ENCODE measurements around the gene RAB43.

RAB43 gene

DNA sequence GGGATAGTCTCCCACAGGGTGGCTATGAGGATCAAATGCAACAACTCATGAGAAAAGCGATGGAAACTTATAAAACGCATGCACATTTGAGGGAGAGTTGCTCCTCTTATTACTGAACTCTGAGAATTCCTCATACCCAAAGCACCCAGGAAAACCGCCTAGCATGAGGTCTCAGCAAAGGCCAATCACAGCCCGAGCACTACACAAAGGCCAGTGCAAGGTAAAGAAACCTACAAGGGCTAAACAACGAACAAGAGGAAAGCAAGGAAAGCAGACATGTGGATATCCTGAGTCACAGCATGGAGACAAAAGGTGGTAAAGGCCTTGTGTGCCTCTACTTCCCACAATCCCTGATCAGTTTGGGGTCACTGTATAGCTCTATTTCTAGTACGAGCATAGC lies 7.1 kb downstream of the RAB43 start:
- TF ChIP-seq FOXP2 (optimal IDR thresholded peaks at IDR 0.05; ENCODE audit: borderline replicate concordance, extremely low read depth, extremely low read length, insufficient read depth), result no peak
- no peak for TF ChIP-seq SIN3A (IDR thresholded peaks at IDR 0.05; ENCODE audit: borderline replicate concordance, insufficient read depth, low read length)
- TF ChIP-seq POLR2AphosphoS5 (IDR thresholded peaks at IDR 0.05; ENCODE audit: low read depth, low read length), result no peak
- TF ChIP-seq TAF1 (IDR thresholded peaks at IDR 0.05; ENCODE audit: borderline replicate concordance, insufficient read depth, low read length), result no peak
- TF ChIP-seq, protein P1, sequence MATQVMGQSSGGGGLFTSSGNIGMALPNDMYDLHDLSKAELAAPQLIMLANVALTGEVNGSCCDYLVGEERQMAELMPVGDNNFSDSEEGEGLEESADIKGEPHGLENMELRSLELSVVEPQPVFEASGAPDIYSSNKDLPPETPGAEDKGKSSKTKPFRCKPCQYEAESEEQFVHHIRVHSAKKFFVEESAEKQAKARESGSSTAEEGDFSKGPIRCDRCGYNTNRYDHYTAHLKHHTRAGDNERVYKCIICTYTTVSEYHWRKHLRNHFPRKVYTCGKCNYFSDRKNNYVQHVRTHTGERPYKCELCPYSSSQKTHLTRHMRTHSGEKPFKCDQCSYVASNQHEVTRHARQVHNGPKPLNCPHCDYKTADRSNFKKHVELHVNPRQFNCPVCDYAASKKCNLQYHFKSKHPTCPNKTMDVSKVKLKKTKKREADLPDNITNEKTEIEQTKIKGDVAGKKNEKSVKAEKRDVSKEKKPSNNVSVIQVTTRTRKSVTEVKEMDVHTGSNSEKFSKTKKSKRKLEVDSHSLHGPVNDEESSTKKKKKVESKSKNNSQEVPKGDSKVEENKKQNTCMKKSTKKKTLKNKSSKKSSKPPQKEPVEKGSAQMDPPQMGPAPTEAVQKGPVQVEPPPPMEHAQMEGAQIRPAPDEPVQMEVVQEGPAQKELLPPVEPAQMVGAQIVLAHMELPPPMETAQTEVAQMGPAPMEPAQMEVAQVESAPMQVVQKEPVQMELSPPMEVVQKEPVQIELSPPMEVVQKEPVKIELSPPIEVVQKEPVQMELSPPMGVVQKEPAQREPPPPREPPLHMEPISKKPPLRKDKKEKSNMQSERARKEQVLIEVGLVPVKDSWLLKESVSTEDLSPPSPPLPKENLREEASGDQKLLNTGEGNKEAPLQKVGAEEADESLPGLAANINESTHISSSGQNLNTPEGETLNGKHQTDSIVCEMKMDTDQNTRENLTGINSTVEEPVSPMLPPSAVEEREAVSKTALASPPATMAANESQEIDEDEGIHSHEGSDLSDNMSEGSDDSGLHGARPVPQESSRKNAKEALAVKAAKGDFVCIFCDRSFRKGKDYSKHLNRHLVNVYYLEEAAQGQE (IDR thresholded peaks at IDR 0.05; ENCODE audit: insufficient read depth in 1 of 2, low read depth in 2 of 2, low read length in 2 of 2), result no peak

DNA sequence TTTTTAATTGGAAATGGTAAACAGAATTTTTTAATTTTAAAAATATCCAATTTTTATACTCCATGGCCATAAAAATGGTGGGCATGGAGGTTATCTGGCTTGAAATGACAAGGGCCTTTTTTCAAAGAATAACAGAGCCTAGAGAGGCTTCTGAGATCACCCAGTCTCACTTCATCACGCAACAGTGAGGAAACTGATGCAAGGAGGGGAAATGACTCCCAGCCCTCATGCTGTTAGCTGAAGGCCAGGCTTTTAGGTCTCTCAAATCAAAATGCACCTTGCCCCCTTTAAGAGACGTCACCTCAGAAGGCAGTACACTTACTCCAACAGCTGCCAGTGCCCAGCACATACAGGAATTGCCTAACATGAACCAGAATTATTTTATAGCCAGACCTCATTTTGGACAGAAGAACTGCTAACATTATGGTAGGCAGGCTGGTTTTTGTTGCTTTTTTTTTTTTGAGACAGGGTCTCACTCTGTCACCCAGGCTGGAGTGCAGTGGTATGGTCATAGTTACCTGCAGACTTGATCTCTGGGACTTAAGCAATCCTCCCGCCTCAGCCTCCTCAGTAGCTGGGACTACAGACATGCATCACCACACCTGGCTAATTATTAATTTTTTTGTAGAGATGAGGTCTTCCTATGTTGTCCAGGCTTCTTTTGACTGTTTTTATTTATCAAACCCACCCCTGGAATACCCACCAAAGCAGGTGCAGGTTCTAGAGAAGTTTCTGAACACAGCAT lies 9.1 kb downstream of the RAB43 start:
- TF ChIP-seq SIN3A (IDR thresholded peaks at IDR 0.05; ENCODE audit: borderline replicate concordance, insufficient read depth, low read length) (no peak), FOXP2 (optimal IDR thresholded peaks at IDR 0.05; ENCODE audit: borderline replicate concordance, extremely low read depth, extremely low read length, insufficient read depth) (no peak), POLR2AphosphoS5 (IDR thresholded peaks at IDR 0.05; ENCODE audit: low read depth, low read length) (no peak), TAF1 (IDR thresholded peaks at IDR 0.05; ENCODE audit: borderline replicate concordance, insufficient read depth, low read length) (no peak)
- TF ChIP-seq, protein P1 (IDR thresholded peaks at IDR 0.05; ENCODE audit: insufficient read depth in 1 of 2, low read depth in 2 of 2, low read length in 2 of 2), result no peak

DNA sequence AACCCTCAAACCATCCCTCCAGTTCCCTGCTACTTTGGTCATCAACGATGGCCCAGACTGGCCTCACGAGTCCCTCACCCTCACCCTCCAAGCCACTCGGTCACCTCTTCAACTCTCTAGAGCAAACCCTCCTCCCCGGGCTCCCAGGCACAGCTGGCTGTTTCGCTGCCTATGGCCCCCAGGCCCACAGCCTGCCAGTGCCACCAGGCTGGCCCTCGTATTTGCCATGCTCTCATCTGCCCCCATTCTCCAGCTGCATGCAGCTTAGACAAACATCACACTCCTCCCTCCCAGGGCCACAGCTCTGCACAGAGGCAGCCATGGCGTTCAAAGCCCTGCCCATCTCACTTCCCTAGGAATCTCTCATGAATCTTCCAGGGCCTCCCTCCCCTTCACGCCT lies 13.8 kb downstream of the RAB43 start:
- TF ChIP-seq FOXP2 (optimal IDR thresholded peaks at IDR 0.05; ENCODE audit: borderline replicate concordance, extremely low read depth, extremely low read length, insufficient read depth), result no peak
- TF ChIP-seq, protein P1 (IDR thresholded peaks at IDR 0.05; ENCODE audit: insufficient read depth in 1 of 2, low read depth in 2 of 2, low read length in 2 of 2), result no peak
- no peak for TF ChIP-seq POLR2AphosphoS5 (IDR thresholded peaks at IDR 0.05; ENCODE audit: low read depth, low read length)
- TF ChIP-seq TAF1 (IDR thresholded peaks at IDR 0.05; ENCODE audit: borderline replicate concordance, insufficient read depth, low read length), result no peak
- TF ChIP-seq SIN3A (IDR thresholded peaks at IDR 0.05; ENCODE audit: borderline replicate concordance, insufficient read depth, low read length), result no peak

DNA sequence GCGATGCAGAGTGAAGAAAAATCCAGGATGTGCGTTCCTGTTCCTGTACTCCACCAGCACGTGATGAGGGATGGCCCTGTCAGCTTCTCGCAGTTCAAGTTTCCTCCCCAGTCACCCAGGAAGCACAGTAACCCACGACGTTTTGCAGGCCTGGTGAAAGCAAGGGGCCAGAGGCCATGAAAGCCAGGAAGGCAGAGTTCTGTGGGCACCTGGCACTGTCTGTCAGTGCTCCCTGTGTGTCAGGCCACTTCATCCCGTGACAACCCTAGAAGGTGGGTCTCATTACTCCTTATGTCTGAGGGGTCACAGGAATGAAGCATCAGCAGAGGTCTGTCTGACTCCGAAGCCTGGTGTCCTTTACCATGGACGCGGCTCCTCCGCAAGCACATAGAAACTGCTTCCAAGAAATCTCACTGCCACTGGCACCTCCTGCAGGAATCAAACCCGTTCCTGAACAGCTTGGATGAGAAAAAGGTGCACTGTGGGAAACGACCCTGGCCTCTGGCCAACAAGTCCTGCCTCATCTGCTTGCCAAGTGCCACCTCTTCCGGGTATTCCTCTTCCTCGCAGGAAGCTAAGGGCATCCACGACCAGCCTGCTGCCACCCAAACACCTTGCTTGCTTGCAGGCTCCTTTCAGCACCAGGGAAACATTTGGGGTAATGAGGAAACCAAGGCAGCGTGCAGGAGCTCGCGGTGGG lies 14.6 kb downstream of the RAB43 start:
- TF ChIP-seq SIN3A (IDR thresholded peaks at IDR 0.05; ENCODE audit: borderline replicate concordance, insufficient read depth, low read length), result no peak
- no peak for TF ChIP-seq TAF1 (IDR thresholded peaks at IDR 0.05; ENCODE audit: borderline replicate concordance, insufficient read depth, low read length)
- TF ChIP-seq, protein P1 (IDR thresholded peaks at IDR 0.05; ENCODE audit: insufficient read depth in 1 of 2, low read depth in 2 of 2, low read length in 2 of 2), result no peak
- no peak for TF ChIP-seq POLR2AphosphoS5 (IDR thresholded peaks at IDR 0.05; ENCODE audit: low read depth, low read length)
- TF ChIP-seq FOXP2 (optimal IDR thresholded peaks at IDR 0.05; ENCODE audit: borderline replicate concordance, extremely low read depth, extremely low read length, insufficient read depth), result no peak

All from PFSK-1 (cell line).